NCI-H2081 (cell line): ENCODE data around the gene CACNB2.
"Not testable (repeated sequence)": the region's sequence is repeated elsewhere in the genome, so short reads cannot be mapped to it uniquely, and the experiment has no call there.

Experiments used
- DNase-seq, 2 experiments: peaks; one replicate each; lab custom pipeline; 2025; lab: John Stamatoyannopoulos, UW

CACNB2 gene

DNA sequence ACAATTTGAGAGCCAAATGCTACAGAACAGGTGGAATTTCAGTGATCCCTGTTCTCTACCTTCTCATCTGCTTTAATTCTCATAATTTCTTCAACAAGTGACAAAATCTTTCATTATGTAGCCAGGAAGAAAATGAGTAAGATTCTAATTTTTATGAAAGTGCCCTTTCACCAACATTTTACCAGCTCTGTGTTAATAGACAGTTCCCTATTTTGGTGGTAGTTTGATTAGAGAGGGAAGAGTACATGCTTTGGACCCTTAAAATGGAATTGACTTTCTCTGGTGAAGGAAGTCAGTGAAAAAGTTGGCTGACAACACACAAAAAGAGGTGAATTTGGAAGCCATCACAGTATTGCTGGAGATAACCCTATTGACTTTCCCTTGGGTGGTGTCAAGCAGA is 61.7 kb downstream of the CACNB2 start:
- no peak for DNase-seq

DNA sequence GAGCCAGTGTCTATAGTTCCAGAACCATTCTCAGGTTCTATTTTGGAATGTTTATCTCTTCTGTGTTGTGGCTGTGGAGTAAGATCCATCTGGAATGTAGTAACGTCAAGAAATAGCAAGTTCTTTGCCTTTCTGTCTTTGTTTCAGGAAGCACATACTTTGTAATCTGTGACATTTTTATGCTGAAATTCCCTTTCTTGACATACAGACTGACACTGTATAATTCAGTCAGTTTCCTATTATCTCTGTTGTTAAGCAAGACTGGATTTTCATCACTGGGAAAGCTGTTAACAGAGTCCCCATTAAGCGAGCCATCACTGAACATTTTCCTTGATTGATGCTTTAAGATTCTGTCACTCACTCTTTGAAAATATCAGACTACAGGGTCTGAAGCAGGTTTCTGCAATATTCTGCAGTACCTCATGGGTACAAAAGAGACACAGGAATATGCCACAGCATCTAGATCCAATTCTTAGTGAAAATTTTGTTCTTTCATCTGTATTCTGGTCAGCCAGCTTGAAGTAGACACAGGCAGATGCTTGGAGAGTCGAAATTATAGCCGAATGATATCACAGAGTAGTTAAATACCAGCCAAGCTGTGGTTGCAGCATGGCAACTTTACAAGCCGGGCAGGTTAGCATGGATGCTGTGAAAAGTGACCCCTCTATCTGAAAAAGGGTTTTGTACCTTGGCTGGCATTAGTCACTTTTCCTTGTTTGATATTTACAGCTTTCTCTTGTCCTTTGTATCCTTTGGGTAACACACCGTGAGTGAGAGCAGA is 62.6 kb downstream of the CACNB2 start:
- no peak for DNase-seq

DNA sequence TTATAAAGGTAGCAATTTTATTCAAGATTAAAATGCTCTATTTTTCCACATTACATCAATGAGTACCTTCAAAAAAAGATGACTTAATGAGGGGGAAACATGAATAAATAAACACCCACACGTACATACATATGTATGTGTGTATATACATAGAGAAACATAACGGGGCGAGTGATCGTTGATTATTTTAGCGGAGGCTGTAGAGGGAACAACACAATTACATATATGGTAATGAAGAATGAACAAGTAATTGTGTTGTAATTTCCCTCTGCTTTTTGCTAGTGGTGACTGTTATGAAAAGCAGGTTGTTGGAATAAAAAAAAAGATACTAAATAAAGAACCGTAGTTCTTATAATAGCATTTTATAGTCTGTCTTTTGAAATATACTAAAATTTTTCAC is 63.2 kb downstream of the CACNB2 start:
- DNase-seq = no peak

DNA sequence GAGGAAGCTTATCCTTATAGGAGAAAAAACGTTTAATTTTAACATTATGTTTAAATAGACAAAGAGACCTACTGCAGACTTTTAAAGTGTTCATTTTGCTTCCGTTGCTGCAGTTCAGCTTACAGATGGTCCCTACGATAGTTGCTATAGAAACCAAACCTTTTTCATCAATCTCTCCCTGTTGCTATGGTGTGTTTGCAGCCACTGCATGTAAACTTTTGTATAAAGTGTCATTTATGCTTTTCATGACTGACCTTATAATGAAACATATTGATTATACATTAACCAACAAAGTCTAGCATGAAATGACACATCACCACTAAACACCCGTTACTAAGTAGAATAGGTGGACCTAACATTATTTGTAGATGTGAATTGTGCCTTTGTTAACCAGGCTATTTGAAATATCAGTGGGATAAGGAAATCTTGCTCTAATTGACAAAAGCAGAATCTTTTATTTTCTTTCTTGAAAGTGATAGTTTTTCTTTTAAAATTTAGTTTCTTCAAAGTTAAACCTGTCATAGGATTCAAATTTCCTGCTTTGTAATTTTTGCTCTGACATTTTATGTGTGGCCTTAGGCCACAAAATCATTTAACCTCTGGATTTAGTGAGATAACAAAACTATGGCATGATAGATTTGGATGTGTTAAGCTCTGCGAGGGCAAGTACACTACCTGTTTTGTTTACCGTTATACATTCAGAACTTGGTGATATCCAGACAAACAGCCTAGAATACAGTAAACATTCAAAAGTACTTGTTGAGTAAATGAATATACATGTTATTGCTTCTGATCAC is 64.0 kb downstream of the CACNB2 start:
- DNase-seq = peak in 1 of 2 experiments; percentile 18

DNA sequence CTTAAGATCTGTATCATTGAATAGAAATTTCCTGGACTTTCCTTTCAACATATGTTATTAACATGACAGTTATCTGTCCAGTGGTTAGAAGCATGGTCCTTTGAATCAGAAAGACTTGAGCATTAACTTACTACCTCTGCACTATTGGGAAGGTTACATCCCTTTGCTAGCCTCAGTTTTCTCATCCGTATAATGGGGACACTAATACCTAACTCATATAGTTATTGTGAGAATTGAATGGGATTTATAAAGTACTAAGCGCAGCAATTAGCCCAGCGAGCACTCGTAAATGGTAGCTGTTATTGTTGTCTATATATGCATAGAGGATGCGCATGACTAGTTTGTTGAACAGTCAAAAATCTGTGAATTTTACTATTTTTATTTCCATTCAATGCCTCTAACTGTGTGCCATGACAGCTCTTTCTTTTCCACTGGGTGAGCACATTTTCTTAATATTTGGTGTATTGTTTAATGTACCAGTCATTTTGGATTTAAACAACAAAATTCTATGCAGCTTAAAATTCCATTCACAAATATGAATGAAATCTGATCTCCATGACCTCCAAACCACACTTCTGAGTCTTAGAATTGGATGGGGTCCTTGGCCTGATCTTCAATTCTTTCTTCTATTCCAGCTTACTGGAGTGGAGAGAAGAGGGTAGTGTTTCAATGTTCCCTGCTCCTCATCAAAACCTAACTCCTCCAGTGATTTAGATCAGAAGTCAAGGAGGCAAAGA is 65.0 kb downstream of the CACNB2 start:
- no peak for DNase-seq

DNA sequence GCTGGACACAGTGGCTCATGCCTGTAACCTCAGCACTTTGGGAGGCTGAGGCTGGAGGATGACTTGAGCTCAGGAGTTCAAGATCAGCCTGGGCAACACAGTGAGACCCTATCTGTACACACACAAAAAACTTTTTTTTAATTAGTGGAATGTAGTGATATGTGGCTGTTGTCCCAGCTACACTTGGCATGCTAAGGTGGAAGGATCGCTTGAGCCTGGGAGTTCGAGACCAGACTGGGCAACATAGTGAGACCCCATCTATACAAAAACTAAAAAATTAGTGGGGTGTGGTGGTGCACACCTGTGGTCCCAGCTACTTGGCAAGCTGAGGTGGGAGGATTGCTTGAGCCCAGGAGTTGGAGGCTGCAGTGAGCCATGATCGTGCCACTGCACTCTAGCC is 68.0 kb downstream of the CACNB2 start:
- DNase-seq = not testable (repeated sequence)

DNA sequence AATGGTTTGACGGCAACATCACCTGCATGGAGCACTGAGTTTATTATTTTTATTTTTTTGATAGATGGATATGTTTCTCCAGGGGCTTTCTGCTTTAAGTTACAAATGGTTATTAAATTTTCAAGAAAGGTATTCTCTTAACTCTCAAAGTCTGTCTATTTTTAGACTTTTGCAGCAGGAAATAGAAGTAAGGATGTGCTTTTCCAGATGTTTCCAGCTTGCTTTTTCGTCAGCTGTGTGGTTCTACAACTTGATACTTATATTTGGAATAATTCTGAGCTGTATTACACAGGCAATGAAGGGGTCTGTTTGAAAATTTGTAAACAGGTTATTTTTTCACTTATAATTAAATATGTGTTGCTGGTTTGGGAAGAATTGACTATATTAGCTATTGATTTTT is 69.0 kb downstream of the CACNB2 start:
- no peak for DNase-seq

DNA sequence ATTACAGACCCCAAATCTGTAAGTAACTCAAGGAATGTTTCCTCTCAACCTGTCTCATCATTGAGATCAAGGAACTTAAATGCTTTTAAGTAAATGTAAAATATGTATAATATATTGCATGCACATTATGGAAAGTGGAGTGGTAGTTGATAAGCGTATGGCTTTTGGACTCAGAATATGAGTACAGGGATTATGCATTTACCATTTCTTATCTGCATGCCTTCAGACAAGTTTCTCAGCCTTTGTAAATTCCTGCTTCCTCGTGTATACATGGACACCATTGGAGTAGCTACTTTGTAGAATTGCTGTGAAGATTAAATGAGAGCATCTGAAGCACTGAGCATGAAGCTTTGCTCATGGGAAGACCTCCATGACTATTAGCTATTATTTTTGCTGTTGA is 70.5 kb downstream of the CACNB2 start:
- no peak for DNase-seq

DNA sequence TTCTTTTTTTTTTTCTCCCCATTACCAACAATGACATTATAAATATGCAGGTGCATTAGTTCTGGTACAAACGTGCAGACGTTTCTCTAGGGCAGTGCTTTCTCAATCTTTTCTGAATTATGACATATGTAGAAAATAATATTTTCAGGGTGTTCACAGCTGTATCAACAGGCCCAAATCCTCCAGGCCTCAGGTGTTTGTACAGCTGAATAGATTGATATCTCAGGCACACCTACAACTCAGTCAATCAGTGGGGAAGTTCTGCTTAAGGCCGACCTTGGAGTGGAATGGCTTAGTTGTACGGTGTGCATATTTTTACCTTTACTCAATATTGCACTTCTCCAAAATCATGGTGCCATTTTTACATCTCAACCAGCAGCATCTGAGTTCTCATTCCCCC is 71.6 kb downstream of the CACNB2 start:
- no peak for DNase-seq

DNA sequence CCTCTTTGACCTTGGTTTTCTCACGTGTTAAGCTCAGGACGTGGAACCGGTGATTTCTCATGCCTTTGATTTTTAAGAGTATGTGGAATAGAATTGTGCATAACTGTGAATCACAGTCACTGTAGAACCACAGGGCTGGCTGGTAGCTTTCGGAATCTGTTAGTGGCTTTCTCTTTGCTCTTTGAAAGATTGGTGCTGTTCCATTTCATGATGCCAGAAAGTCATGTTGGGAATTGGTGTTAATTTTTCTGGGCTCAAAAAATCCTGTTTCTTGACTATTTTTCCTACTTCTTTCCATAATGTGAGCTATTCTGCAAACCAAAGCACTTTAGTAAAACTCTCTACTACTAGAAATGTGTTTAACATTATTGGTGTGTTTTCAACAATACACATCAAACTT is 73.0 kb downstream of the CACNB2 start:
- DNase-seq = no peak

DNA sequence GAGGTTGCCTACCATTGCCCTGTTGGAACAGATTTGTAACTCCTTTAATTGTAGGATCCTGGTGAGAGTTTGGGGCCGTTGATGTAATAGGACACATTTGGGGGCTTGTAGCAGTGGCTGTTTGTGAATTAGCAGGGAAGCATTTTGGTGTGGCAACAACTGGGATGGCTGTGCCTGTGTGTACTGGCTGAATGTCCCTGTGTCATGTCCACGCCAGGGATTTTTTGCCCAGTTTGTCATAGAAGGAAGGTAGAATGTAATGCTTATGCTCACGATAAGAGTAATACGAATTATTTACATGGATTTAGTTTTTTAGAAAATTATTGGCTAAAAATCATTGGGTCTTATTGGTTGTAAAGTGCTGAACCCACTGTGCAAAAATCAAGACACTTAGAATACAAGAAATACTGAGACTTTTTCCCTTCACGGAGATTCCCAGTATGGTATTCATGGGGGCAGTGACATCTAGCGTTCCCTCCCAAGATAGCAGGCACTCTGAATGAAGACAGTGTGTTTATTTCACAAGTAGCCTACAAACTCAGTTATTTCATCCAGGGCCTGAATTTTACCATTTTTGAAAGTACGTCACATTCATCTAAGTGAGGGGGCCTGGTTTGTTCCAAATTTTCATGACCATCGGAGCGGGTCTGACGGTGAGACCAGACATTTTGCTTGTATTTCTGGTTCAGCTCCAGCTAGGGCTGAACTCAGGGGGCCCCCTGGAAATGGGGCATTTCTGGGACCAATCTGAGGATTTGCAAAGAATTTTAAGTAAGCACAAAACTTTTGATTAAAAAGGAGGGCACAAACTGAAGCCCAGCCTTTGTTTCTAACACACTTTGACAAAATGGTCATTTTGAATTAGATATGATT is 74.7 kb downstream of the CACNB2 start:
- DNase-seq = peak in 1 of 2 experiments; percentile 36

DNA sequence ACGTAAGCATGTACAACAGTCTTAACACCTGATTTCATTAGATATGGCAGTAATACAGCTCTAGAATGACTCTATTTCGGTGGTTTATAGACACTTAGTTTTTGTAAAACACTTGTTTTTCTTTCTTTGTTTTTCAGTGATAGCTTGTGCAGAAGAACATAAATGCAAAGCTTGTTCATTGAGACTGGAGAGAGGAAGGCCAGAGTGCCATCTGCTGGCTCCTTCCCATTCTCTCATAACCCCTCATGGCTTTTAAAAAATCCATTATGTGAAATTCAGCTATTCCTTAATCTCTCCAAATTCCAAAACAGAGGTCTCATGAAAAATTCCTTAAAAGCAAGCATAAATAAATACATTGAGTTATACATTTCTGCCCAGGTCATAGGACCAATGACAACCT is 76.3 kb downstream of the CACNB2 start:
- DNase-seq = no peak

DNA sequence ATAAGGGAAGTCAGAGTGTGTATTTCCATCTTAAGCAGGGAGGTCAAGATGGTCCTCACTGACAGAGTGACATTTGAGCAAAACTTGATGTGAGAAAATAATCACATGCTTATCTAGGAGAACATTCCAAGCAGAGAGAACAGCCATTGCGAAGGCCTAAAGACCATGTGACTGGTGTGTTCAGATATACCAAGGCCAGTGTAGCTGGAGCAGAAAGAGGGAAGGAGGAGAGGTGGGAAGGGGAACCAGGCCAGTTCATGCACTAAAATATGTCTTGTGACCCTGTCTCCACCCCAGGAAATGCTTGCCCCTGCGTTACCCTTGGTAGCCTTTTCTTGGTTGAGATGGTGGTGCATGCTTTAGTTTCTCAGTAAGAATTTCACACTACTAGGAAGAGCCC is 77.4 kb downstream of the CACNB2 start:
- no peak for DNase-seq

DNA sequence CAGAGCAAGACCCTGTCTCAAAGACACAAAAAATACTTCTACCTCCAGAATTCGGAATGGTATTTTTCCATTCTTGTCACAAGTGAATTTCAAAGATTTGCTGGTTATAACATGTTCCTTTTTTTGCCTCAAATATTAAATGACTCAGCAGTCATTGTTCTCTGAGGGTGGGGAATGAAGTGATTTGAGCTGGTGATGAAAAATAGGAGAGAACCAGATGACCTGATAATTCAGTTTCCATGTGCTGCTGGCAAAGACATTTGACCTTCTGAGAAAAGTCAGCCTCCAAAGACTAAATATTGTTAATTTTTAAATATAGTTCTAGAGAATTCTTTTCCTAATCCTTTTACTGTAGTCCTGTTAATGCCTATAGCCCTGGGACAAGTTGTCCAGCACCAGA is 78.9 kb downstream of the CACNB2 start:
- no peak for DNase-seq

DNA sequence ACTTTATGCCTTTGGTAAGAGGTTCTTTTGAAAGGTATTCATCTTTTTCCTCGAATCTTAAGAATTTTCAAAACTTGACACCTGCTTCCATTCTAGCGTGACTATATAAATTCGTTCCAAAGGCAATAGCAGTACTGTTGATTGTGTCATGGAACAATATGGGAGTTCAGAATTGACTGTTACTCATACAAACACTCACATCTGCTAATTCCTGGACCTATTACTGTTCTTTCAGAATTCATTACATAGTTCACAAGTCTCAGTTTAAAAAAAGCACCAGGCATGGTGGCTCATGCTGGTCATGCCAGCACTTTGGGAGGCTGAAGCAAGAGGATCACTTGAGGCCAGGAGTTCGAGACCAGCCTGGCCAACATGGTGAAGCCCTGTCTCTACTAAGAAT is 80.9 kb downstream of the CACNB2 start:
- no peak for DNase-seq

DNA sequence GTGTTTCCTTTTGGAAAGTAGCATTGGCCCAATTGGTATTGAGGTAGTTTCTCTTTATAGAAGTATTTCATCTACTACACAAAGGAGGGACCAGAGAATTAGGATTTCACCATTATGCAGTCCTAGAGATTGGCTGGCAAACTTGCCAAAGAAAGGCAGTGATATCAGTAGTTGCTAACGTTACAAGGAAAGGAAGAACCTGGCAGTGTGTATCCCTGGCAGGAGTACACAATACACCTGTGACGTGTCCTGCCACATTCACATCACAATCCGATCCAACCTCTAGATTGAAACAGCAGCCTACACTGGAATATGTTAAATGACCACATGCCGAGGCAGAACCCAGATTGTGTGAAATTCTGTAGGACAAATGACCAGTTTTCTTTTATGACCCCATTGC is 81.7 kb downstream of the CACNB2 start:
- no peak for DNase-seq

DNA sequence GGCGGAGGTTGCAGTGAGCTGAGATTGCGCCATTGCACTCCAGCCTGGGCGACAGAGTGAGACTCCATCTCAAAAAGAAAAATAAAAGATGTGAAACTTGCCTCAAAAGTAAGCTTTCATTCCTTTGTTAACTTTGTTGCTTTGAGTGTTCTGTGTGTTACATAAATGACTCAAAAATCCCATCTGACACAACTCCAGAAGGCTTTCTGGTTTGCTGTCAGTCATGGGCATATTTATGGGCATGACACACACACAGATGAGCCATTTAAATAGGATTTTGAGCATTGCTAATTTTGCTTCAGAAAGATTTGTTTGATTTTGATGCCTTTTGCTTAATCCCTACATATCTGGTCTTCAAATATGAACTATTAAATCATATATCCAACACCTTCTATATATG is 82.6 kb downstream of the CACNB2 start:
- DNase-seq = no peak

DNA sequence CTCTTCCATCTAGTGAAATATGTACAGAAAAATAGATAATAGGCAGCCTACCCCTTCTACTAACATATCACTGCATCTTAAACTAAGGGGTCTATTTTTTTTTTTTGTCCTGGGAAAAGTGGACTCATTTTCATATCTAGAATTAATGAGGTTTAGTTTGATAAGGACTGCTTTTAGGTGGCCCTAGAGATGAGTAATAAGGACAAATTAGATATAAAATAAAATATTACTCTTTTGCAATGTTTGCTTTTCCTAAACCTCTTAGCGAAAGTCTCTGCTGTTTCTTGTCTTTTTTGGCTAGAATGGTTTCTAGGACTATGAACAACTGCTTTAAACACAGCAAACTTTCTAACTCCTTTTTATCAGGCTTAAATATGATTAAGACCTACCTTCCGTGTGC is 83.7 kb downstream of the CACNB2 start:
- no peak for DNase-seq

DNA sequence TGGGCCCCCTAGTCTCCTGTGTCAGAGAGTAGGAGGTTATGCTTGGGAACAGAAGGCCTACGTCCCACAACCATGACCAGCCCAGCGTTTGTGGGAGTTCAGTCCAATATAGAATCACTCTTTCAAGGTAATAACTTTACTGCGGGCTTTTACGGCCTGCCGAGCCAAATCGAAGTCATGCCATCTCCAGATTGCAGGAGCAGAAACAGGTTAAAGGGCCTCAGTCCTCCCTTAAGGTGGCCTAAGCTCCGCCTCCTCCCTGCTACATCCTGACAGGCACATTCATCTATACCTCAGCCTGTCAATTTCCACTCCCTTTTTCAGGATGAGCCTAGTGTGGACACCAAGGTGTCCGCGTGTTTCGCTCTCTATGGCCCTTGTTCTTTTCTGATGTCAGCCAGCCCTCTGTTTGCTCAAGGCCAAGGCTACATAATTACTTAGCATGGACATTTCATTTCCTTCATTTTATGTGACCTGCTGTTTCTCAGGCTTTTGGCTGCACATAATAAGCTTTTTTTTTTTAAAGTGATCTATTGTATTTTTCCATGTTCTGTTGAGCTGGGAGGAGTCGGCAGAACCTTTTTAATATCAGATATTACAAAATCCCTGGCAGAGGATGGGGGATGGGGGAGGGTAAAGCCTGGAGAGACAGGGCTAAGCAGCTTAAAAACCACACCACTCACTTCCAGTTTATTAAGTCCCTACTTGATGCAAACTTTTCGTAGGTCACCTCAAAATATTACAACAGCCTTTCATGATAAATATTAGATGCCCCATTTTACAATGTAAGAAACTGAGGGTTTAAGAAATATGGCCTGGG is 84.6 kb downstream of the CACNB2 start:
- no peak for DNase-seq

DNA sequence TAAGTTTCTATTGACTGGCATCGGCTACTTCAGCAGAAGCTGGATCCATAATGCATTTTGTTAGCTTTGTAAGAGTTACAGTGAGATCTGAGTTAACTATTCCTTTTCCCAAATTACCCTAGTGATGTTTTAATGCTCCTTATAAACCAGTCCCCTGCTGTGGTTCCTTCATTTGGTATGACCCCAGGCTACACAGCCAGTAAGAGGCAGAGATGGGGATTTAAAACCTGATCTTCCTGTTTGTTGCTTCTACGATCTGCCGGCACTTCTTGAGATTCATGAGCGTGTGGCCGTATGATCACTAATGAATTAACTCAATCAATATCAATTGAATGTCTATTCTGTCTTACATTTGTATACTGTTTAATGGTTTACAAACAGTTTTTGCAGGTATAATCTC is 86.1 kb downstream of the CACNB2 start:
- DNase-seq = no peak

DNA sequence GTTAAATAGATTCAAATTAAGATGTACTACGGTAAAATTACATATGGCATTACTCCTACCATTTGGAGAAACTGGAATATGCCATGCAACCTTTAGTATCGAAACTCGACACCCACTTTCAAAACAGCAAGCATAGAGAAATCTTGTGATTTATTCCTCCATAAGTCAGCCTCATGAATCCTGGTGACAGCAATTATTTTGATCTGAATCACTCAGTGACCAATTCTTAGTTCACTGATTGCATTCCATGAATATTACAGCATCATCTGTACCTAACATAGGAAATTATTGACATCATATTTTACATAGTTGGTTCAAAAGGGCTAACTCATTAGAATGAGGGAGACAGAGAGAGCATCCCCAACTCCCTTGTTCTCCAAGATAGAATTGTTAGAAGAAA is 89.6 kb downstream of the CACNB2 start:
- no peak for DNase-seq
